GM11168 (cell line): ENCODE data around the gene LACTBL1.
"Not testable (repeated sequence)": the region's sequence is repeated elsewhere in the genome, so short reads cannot be mapped to it uniquely, and the experiment has no call there.

ENCODE experiments used
- in situ Hi-C: fragments of 300-500 bp; cut with MboI; formaldehyde crosslinking; loops from one replicate; pipeline ENCODE4 v1.12.0; 2022; ENCODE audit warnings: low sequenced_read_pairs; ENCODE audit not compliant: unreplicated experiment

Gene LACTBL1

GRCh38 chr1:22980471-22980790 lies 7.8 kb upstream of the LACTBL1 start:
- in situ Hi-C loops = not testable (repeated sequence)

- in situ Hi-C loops = loop anchor here (5.0 to 10.0 kb wide), 2 partner anchors 94 to 207 kb away; no protein-coding TSS in a partner anchor
Measured at GRCh38 chr1:22978299-22978698, 5.6 kb upstream of the LACTBL1 start.

- in situ Hi-C loops = loop anchor here (5.0 to 10.0 kb wide), 2 partner anchors 96 to 208 kb away; no protein-coding TSS in a partner anchor
Measured at GRCh38 chr1:22976461-22977243, 4.0 kb upstream of the LACTBL1 start.

GRCh38 chr1:22976127-22976460 lies 3.4 kb upstream of the LACTBL1 start:
- in situ Hi-C loops = loop anchor here (5.0 to 10.0 kb wide), 2 partner anchors 96 to 209 kb away; no protein-coding TSS in a partner anchor

GRCh38 chr1:22975694-22976093 lies 3.0 kb upstream of the LACTBL1 start:
- in situ Hi-C loops = loop anchor here (5.0 to 10.0 kb wide), 2 partner anchors 97 to 209 kb away; no protein-coding TSS in a partner anchor

- in situ Hi-C loops = loop anchor here (10.0 kb wide), 1 partner anchor 213 kb away; no protein-coding TSS in a partner anchor
Measured at GRCh38 chr1:22971611-22972405, 858 bp downstream of the LACTBL1 start.

- in situ Hi-C loops = loop anchor here (10.0 kb wide), 1 partner anchor 214 kb away; no protein-coding TSS in a partner anchor
Measured at GRCh38 chr1:22971161-22971560, 1.5 kb downstream of the LACTBL1 start.

GRCh38 chr1:22970096-22970495 lies 2.6 kb downstream of the LACTBL1 start:
- in situ Hi-C loops = loop anchor here (10.0 kb wide), 1 partner anchor 215 kb away; no protein-coding TSS in a partner anchor

GRCh38 chr1:22969304-22969709 lies 3.4 kb downstream of the LACTBL1 start:
- in situ Hi-C loops = no loop called here

GRCh38 chr1:22967833-22968232 lies 4.8 kb downstream of the LACTBL1 start:
- in situ Hi-C loops = no loop called here

GRCh38 chr1:22966309-22966708 lies 6.4 kb downstream of the LACTBL1 start:
- in situ Hi-C loops = no loop called here

- in situ Hi-C loops = no loop called here
Measured at GRCh38 chr1:22963044-22963677, 9.5 kb downstream of the LACTBL1 start.

GRCh38 chr1:22962558-22962957 lies 10.1 kb downstream of the LACTBL1 start:
- in situ Hi-C loops = no loop called here

- in situ Hi-C loops = no loop called here
Measured at GRCh38 chr1:22959545-22960360, 12.9 kb downstream of the LACTBL1 start.

- in situ Hi-C loops = no loop called here
Measured at GRCh38 chr1:22958556-22958955, 14.1 kb downstream of the LACTBL1 start.

- in situ Hi-C loops = no loop called here
Measured at GRCh38 chr1:22957066-22957465, 15.6 kb downstream of the LACTBL1 start.

GRCh38 chr1:22955146-22955545 lies 17.5 kb downstream of the LACTBL1 start:
- in situ Hi-C loops = no loop called here

GRCh38 chr1:22953740-22954141 lies 18.9 kb downstream of the LACTBL1 start:
- in situ Hi-C loops = no loop called here

GRCh38 chr1:22953057-22953739 lies 19.5 kb downstream of the LACTBL1 start:
- in situ Hi-C loops = no loop called here
